ENCODE results near the gene EDIL3.

GRCh38 chr5:84239494-84239893 lies 145.2 kb downstream of the EDIL3 start:
- TF ChIP-seq POLR2A (IDR thresholded peaks at IDR 0.05): no peak
- no peak for TF ChIP-seq CTCF (IDR thresholded peaks at IDR 0.05)
